ENCODE data around the gene ALMS1. TPM values are rescaled to one million over a fixed set of nuclear protein-coding genes. Genes with fewer than 3 reads are reported as not detected.
"Not testable (repeated sequence)": the region's sequence is repeated elsewhere in the genome, so short reads cannot be mapped to it uniquely, and the experiment has no call there.

Gene ALMS1
- total and polyA plus RNA-seq, 3 donors from 2014 or later, result 73.5 to 201 (median 128) TPM

DNA sequence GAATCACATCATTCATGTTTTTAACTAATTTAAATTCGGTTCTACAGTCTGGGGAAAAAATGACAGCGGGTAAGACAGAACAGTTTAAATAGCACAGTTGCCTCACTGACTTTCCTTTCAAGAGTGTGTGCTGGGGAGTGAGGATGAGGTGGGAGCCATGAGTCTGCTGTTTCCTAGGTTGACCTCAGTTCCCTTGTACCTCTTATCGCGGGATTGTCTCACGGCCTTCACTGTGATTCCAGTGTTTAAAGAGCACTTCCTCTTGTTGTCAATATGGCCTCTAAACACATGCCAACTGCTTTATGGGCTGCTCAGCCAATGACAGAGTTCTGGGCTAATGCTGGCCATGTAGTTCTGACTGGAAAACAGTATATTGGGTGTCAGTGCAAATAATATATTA lies 41.6 kb upstream of the ALMS1 start:
- intact Hi-C loops (cut with DNase I; ENCODE audit: low total_unique reads), result no loop called here
- no peak for DNase-seq
- Histone ChIP-seq H3K27ac (no peak overlapping the region), H3K4me1 (no peaks in the 10 kb centered on the region), H3K9me3 (no peaks in the 10 kb centered on the region), H3K4me3 (no peak overlapping the region), H3K36me3 (ENCODE audit: low read depth, missing control alignments) (no peaks in the 10 kb centered on the region), H3K27me3 (no peaks in the 10 kb centered on the region)
- TF ChIP-seq POLR2A (IDR thresholded peaks at IDR 0.05), result no peak
- TF ChIP-seq, protein P1, sequence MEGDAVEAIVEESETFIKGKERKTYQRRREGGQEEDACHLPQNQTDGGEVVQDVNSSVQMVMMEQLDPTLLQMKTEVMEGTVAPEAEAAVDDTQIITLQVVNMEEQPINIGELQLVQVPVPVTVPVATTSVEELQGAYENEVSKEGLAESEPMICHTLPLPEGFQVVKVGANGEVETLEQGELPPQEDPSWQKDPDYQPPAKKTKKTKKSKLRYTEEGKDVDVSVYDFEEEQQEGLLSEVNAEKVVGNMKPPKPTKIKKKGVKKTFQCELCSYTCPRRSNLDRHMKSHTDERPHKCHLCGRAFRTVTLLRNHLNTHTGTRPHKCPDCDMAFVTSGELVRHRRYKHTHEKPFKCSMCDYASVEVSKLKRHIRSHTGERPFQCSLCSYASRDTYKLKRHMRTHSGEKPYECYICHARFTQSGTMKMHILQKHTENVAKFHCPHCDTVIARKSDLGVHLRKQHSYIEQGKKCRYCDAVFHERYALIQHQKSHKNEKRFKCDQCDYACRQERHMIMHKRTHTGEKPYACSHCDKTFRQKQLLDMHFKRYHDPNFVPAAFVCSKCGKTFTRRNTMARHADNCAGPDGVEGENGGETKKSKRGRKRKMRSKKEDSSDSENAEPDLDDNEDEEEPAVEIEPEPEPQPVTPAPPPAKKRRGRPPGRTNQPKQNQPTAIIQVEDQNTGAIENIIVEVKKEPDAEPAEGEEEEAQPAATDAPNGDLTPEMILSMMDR (IDR thresholded peaks at IDR 0.05), result no peak
- WGBS, 2 donors, result 64 to 80% methylated on average over 5 of the region's 5 CpGs

- H3K27me3 ChIP-seq; DNase-seq; intact Hi-C loops (cut with DNase I; ENCODE audit: low total_unique reads); H3K9me3 ChIP-seq; H3K4me3 ChIP-seq; H3K36me3 ChIP-seq (ENCODE audit: low read depth, missing control alignments); H3K4me1 ChIP-seq; H3K27ac ChIP-seq: not testable (repeated sequence)
- 89 to 96% methylated on average over 3 of the region's 3 CpGs for WGBS, 2 donors
Measured at GRCh38 chr2:73344747-73345146, 40.9 kb upstream of the ALMS1 start.

GRCh38 chr2:73350035-73350691 lies 35.5 kb upstream of the ALMS1 start:
- TF ChIP-seq POLR2A (IDR thresholded peaks at IDR 0.05), result no peak
- TF ChIP-seq, protein P1 (IDR thresholded peaks at IDR 0.05), result no peak
- 68 to 79% methylated on average over 4 of the region's 4 CpGs for WGBS, 2 donors

GRCh38 chr2:73356097-73356496 lies 29.5 kb upstream of the ALMS1 start:
- DNase-seq, result no peak
- intact Hi-C loops (cut with DNase I; ENCODE audit: low total_unique reads), result no loop called here
- Histone ChIP-seq H3K27ac (no peak overlapping the region), H3K9me3 (no peaks in the 10 kb centered on the region), H3K4me1 (no peaks in the 10 kb centered on the region), H3K36me3 (ENCODE audit: low read depth, missing control alignments) (no peaks in the 10 kb centered on the region), H3K4me3 (no peak overlapping the region), H3K27me3 (no peaks in the 10 kb centered on the region)
- TF ChIP-seq, protein P1 (IDR thresholded peaks at IDR 0.05), result no peak
- 91 to 92% methylated on average over 3 of the region's 3 CpGs for WGBS, 2 donors

More at GRCh38 chr2:73350035-73350691, 35.5 kb upstream of the ALMS1 start:
- no peaks in the 10 kb centered on the region for H3K4me1 ChIP-seq
- no peak overlapping the region for H3K27ac ChIP-seq
- no peaks in the 10 kb centered on the region for H3K9me3 ChIP-seq
- no peak for DNase-seq
- H3K27me3 ChIP-seq, result no peaks in the 10 kb centered on the region
- no peak overlapping the region for H3K4me3 ChIP-seq
- intact Hi-C loops (cut with DNase I; ENCODE audit: low total_unique reads), result no loop called here
- H3K36me3 ChIP-seq (ENCODE audit: low read depth, missing control alignments), result no peaks in the 10 kb centered on the region

DNA sequence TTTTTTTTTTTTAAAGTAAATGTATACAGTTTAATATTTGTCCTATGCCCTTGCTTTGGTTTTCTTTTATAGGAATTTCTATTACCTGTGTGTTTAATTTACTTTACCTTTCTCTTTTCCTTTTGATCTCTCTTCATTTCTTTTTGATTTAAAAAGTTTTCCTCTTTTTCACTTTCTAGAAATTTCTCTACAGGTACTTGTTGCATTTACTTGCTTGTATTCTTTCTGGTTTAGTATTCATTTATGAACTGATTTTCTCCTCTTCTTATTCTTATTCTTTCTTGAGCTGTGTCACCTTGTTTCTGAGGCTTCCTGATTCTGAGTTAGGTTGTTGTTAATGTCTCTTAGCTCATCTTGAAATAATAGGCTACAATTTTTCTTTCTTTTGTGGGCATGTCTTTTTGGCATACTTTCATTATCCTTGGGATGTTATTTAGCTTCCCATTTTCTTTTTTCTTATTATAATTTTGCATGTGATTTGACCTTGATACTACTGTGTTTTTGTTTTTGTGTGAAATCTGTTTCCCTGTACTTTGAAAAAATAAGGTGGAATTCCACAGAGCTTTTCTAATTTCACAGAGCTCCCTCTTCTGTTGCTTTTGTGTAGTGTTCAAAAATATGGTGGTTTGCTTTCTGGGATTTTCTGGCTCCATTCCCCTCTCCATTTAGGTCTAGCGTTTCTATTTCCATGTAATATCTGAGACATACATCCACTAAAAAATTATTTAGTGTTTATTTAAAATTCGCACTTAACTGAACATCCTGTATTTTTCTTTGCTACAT lies 25.5 kb upstream of the ALMS1 start:
- WGBS, 2 donors, result 29 to 55% methylated on average over 2 of the region's 2 CpGs
- DNase-seq, result no peak
- no peaks in the 10 kb centered on the region for H3K4me1 ChIP-seq
- H3K27me3 ChIP-seq, result no peaks in the 10 kb centered on the region
- H3K9me3 ChIP-seq, result no peaks in the 10 kb centered on the region
- H3K27ac ChIP-seq, result no peak overlapping the region
- H3K4me3 ChIP-seq, result no peak overlapping the region
- TF ChIP-seq POLR2A (IDR thresholded peaks at IDR 0.05), result no peak
- TF ChIP-seq, protein P1 (IDR thresholded peaks at IDR 0.05), result peak in 2 of 3 experiments; percentile 5 to 50
- no peaks in the 10 kb centered on the region for H3K36me3 ChIP-seq (ENCODE audit: low read depth, missing control alignments)
- intact Hi-C loops (cut with DNase I; ENCODE audit: low total_unique reads), result no loop called here
